ENCODE measurements around the gene CKB.

CKB gene

DNA sequence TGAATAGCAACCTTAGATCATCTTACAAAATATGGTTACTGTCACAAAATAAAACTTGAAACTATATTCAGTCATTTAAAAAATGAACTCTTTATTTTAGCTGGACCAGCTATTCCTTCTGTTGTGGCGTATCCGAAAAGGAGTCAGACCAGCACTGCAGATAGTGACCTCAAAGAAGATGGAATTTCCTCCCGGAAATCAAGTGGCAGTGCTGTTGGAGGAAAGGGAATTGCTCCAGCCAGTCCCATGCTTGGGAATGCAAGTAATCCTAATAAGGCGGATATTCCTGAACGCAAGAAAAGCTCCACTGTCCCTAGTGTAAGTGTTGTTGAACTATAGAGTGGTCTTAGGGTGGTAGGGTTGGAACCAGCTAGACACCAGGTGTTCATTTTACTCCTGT is 47.7 kb downstream of the CKB start:
- no peak overlapping the region for H3K4me2 ChIP-seq (ENCODE audit: low read depth, low read length, poor library complexity, severe bottlenecking)
- H2AFZ ChIP-seq (ENCODE audit: low read depth, low read length, severe bottlenecking), result no peak overlapping the region
- no peaks in the 10 kb centered on the region for H3K27me3 ChIP-seq (ENCODE audit: low read length)
- H3K27ac ChIP-seq (ENCODE audit: low read depth, low read length), result no peak overlapping the region
- H3K4me3 ChIP-seq (ENCODE audit: insufficient read depth, low read length, poor library complexity, severe bottlenecking), result no peak overlapping the region
- H4K20me1 ChIP-seq (ENCODE audit: low read depth, low read length), result no peaks in the 10 kb centered on the region
- no peak overlapping the region for H3K9ac ChIP-seq (ENCODE audit: low read length)
- H3K36me3 ChIP-seq (ENCODE audit: low read length), result peaks cover 12% of the 10 kb centered on the region
- H3K9me2 ChIP-seq (replicated peaks; ENCODE audit: insufficient read depth, low read length), result no peaks in the 10 kb centered on the region
- H3F3A ChIP-seq (ENCODE audit: insufficient read depth), result 0 out of 2 replicates have a peak, but pooled peaks cover 4% of the 10 kb centered on the region
- no peak for TF ChIP-seq EZH2phosphoT487 (conservative IDR thresholded peaks at IDR 0.05; ENCODE audit: low read length)
- H3K79me2 ChIP-seq (ENCODE audit: insufficient read depth, low read length), result no peaks in the 10 kb centered on the region
- H3K9me3 ChIP-seq (ENCODE audit: insufficient read depth, low read length), result no peaks in the 10 kb centered on the region

DNA sequence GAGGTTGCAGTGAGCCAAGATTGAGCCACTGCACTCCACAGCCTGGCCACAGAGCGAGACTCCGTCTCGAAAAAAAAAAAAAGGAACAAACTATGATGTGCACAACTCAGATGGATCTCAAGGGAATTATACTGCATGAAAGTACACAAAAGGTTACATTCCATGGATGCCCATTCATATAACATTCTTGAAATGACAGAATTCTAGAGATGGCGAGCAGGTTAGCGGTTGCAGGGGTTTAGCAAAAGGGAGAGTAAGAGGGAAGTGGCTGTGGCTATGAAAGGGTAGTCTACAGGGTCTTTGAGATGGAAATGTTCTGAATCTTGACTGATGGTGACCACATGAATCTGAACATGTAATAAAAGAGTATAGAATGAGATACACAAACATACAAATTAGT is 49.7 kb downstream of the CKB start:
- Histone ChIP-seq H4K20me1 (ENCODE audit: low read depth, low read length) (no peaks in the 10 kb centered on the region), H3K27me3 (ENCODE audit: low read length) (no peaks in the 10 kb centered on the region), H2AFZ (ENCODE audit: low read depth, low read length, severe bottlenecking) (no peak overlapping the region), H3K9me2 (replicated peaks; ENCODE audit: insufficient read depth, low read length) (no peaks in the 10 kb centered on the region), H3K4me3 (ENCODE audit: insufficient read depth, low read length, poor library complexity, severe bottlenecking) (no peak overlapping the region), H3K9me3 (ENCODE audit: insufficient read depth, low read length) (no peaks in the 10 kb centered on the region), H3K27ac (ENCODE audit: low read depth, low read length) (no peak overlapping the region), H3K79me2 (ENCODE audit: insufficient read depth, low read length) (no peaks in the 10 kb centered on the region), H3K4me2 (ENCODE audit: low read depth, low read length, poor library complexity, severe bottlenecking) (no peak overlapping the region), H3F3A (ENCODE audit: insufficient read depth) (0 out of 2 replicates have a peak, but pooled peaks cover 4% of the 10 kb centered on the region), H3K36me3 (ENCODE audit: low read length) (peaks cover 12% of the 10 kb centered on the region), H3K9ac (ENCODE audit: low read length) (no peak overlapping the region)
- TF ChIP-seq EZH2phosphoT487 (conservative IDR thresholded peaks at IDR 0.05; ENCODE audit: low read length), result no peak
- TF ChIP-seq, protein P1, sequence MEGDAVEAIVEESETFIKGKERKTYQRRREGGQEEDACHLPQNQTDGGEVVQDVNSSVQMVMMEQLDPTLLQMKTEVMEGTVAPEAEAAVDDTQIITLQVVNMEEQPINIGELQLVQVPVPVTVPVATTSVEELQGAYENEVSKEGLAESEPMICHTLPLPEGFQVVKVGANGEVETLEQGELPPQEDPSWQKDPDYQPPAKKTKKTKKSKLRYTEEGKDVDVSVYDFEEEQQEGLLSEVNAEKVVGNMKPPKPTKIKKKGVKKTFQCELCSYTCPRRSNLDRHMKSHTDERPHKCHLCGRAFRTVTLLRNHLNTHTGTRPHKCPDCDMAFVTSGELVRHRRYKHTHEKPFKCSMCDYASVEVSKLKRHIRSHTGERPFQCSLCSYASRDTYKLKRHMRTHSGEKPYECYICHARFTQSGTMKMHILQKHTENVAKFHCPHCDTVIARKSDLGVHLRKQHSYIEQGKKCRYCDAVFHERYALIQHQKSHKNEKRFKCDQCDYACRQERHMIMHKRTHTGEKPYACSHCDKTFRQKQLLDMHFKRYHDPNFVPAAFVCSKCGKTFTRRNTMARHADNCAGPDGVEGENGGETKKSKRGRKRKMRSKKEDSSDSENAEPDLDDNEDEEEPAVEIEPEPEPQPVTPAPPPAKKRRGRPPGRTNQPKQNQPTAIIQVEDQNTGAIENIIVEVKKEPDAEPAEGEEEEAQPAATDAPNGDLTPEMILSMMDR (IDR thresholded peaks at IDR 0.05; ENCODE audit: insufficient read depth, low read length, poor library complexity, severe bottlenecking), result no peak

All from SU-DHL-6 (cell line).